Neutrophil (primary cell): ENCODE measurements around the gene CREB5.

Experiments
- H3K27ac ChIP-seq: fragments of 200-600 bp; sonication (generic); 2 replicates; pipeline ENCODE4 v1.5.1; 2016; ENCODE audit warnings: mild to moderate bottlenecking, moderate library complexity
- H3K27me3 ChIP-seq: fragments of 200-600 bp; sonication (generic); 2 replicates; pipeline ENCODE4 v1.6.0; 2016; ENCODE audit warnings: mild to moderate bottlenecking
- H3K36me3 ChIP-seq: fragments of 200-600 bp; sonication (generic); 2 replicates; pipeline ENCODE4 v1.5.1; 2017
- H3K4me1 ChIP-seq, 2 experiments: fragments of 200-600 bp in 1 of 2; sonication (generic) in 1 of 2; 1 replicate in 1 of 2; 2 replicates in 1 of 2; pipeline versions ENCODE4 v1.5.1 to v1.6.1; 2013 to 2016; ENCODE audit warnings: low read depth in 1 of 2, low read length in 1 of 2, mild to moderate bottlenecking in 1 of 2, moderate library complexity in 1 of 2; ENCODE audit not compliant: control insufficient read depth in 1 of 2, insufficient read depth in 1 of 2
- H3K4me3 ChIP-seq, 2 experiments: fragments of 200-600 bp in 1 of 2; sonication (generic) in 1 of 2; 1 replicate in 1 of 2; 2 replicates in 1 of 2; pipeline ENCODE4 v1.5.1; 2013 to 2016; ENCODE audit warnings: low read depth in 1 of 2, low read length in 1 of 2, mild to moderate bottlenecking in 1 of 2, moderate library complexity in 1 of 2
- H3K9me3 ChIP-seq: fragments of 200-600 bp; sonication (generic); 2 replicates; pipeline ENCODE4 v1.5.1; 2016
- CTCF ChIP-seq: fragments of 200-600 bp; sonication (generic); IDR thresholded peaks from 2 replicates; pipeline ENCODE4 v1.5.1; 2016; ENCODE audit warnings: antibody characterized with exemption

CREB5 gene

GRCh38 chr7:28754027-28754426 is 341.7 kb downstream of the CREB5 start:
- Histone ChIP-seq H3K9me3 (no peaks in the 10 kb centered on the region), H3K36me3 (peaks cover 12% of the 10 kb centered on the region), H3K4me3 (no peak overlapping the region), H3K27ac (no peak overlapping the region), H3K4me1 (no peaks in the 10 kb centered on the region), H3K27me3 (no peaks in the 10 kb centered on the region)
- TF ChIP-seq CTCF, result no peak

GRCh38 chr7:28754447-28754846 is 342.1 kb downstream of the CREB5 start:
- H3K27me3 ChIP-seq, result no peaks in the 10 kb centered on the region
- H3K9me3 ChIP-seq, result no peaks in the 10 kb centered on the region
- no peaks in the 10 kb centered on the region for H3K4me1 ChIP-seq
- H3K4me3 ChIP-seq, result no peak overlapping the region
- H3K36me3 ChIP-seq, result peaks cover 12% of the 10 kb centered on the region
- H3K27ac ChIP-seq, result no peak overlapping the region
- no peak for TF ChIP-seq CTCF

GRCh38 chr7:28755255-28755654 is 342.9 kb downstream of the CREB5 start:
- Histone ChIP-seq H3K36me3 (peaks cover 12% of the 10 kb centered on the region), H3K27ac (no peak overlapping the region), H3K27me3 (no peaks in the 10 kb centered on the region), H3K4me1 (no peaks in the 10 kb centered on the region), H3K9me3 (no peaks in the 10 kb centered on the region), H3K4me3 (no peak overlapping the region)
- no peak for TF ChIP-seq CTCF

- Histone ChIP-seq H3K27me3 (no peaks in the 10 kb centered on the region), H3K27ac (no peak overlapping the region), H3K36me3 (peaks cover 12% of the 10 kb centered on the region), H3K4me1 (no peaks in the 10 kb centered on the region), H3K4me3 (no peak overlapping the region), H3K9me3 (no peaks in the 10 kb centered on the region)
- TF ChIP-seq CTCF, result no peak
Observed at GRCh38 chr7:28758186-28758585, 345.9 kb downstream of the CREB5 start.

- H3K4me1 ChIP-seq, result no peaks in the 10 kb centered on the region
- H3K36me3 ChIP-seq, result peaks cover 6% of the 10 kb centered on the region
- no peaks in the 10 kb centered on the region for H3K9me3 ChIP-seq
- no peak overlapping the region for H3K4me3 ChIP-seq
- H3K27ac ChIP-seq, result no peak overlapping the region
- H3K27me3 ChIP-seq, result no peaks in the 10 kb centered on the region
- no peak for TF ChIP-seq CTCF
Observed at GRCh38 chr7:28759475-28759971, 347.2 kb downstream of the CREB5 start.

GRCh38 chr7:28761505-28761904 is 349.2 kb downstream of the CREB5 start:
- TF ChIP-seq CTCF, result no peak
- no peak overlapping the region for H3K4me3 ChIP-seq
- H3K4me1 ChIP-seq, result no peaks in the 10 kb centered on the region
- H3K27ac ChIP-seq, result no peak overlapping the region
- no peaks in the 10 kb centered on the region for H3K9me3 ChIP-seq
- no peaks in the 10 kb centered on the region for H3K27me3 ChIP-seq
- H3K36me3 ChIP-seq, result peaks cover 6% of the 10 kb centered on the region
